K562 (cell line): Measurements from ENCODE around the gene RALA.

ENCODE experiments used
- ATF1 ChIP-seq, 2 experiments: fragments of 450-650 bp in 1 of 2; IDR thresholded peaks; 2 replicates each; pipeline ENCODE4 v1.6.1; 2016; ENCODE audit warnings: missing compliant biosample characterization in 1 of 2, missing genetic modification characterization in 1 of 2
- BRF1 ChIP-seq: IDR thresholded peaks from 3 replicates; pipeline ENCODE4 v1.6.1; 2011; ENCODE audit warnings: borderline replicate concordance, mild to moderate bottlenecking; ENCODE audit not compliant: insufficient read length; ENCODE audit errors: extremely low read depth
- ELF4 ChIP-seq: fragments of 450-650 bp; formaldehyde crosslinking; IDR thresholded peaks from 2 replicates; pipeline ENCODE4 v1.4.0; 2022; ENCODE audit warnings: missing genetic modification characterization
- ESRRA ChIP-seq: fragments of 450-650 bp; IDR thresholded peaks from 2 replicates; pipeline ENCODE4 v1.6.1; 2014; ENCODE audit warnings: low read depth, mild to moderate bottlenecking, moderate library complexity, borderline replicate concordance
- HDAC6 ChIP-seq: IDR thresholded peaks from 2 replicates; pipeline ENCODE4 v1.6.1; 2012; ENCODE audit warnings: low read depth, mild to moderate bottlenecking, control low read depth, inconsistent platforms, low read length, moderate library complexity
- POLR2A ChIP-seq: fragments of 450-650 bp; conservative IDR thresholded peaks from 2 replicates; pipeline ENCODE4 v1.6.1; 2016
- PTRF ChIP-seq: fragments of 450-650 bp; IDR thresholded peaks from 2 replicates; pipeline ENCODE4 v1.6.1; 2016; ENCODE audit warnings: mild to moderate bottlenecking, missing genetic modification characterization, missing compliant biosample characterization
- RB1 ChIP-seq: fragments of 450-650 bp; IDR thresholded peaks from 2 replicates; pipeline ENCODE4 v1.6.1; 2017; ENCODE audit warnings: low read depth, mild to moderate bottlenecking
- RFX5 ChIP-seq: IDR thresholded peaks from 2 replicates; pipeline ENCODE4 v1.6.1; 2011; ENCODE audit warnings: low read depth, mild to moderate bottlenecking, improper control_type of control experiment, low read length
- ZNF668 ChIP-seq: fragments of 250-450 bp; sonication (Bioruptor Pico); IDR thresholded peaks from 2 replicates; pipeline ENCODE4 v1.8.0; 2022; ENCODE audit warnings: mild to moderate bottlenecking, inconsistent platforms
- TF ChIP-seq, protein P1 (sequence below), 3 experiments: IDR thresholded peaks in 2 of 3; conservative IDR thresholded peaks in 1 of 3; 2 replicates each; pipeline ENCODE4 v1.5.1; 2011 to 2012; ENCODE audit warnings: low read length in 3 of 3, mild to moderate bottlenecking in 3 of 3, control low read depth in 2 of 3, improper control_type of control experiment in 1 of 3, inconsistent platforms in 1 of 3, low read depth in 1 of 3, mixed read lengths in 1 of 3, moderate library complexity in 1 of 3; ENCODE audit not compliant: insufficient read depth in 2 of 3
- TF ChIP-seq, protein P2 (sequence below): sonication (generic); formaldehyde crosslinking; IDR thresholded peaks from 2 replicates; pipeline ENCODE4 v1.8.0; 2022; ENCODE audit warnings: missing genetic modification reagents, mild to moderate bottlenecking, borderline replicate concordance
- TF ChIP-seq, protein P3 (sequence below): fragments of 250-450 bp; sonication (Bioruptor Pico); IDR thresholded peaks from 2 replicates; pipeline ENCODE4 v1.5.0; 2020; ENCODE audit warnings: mild to moderate bottlenecking
- TF ChIP-seq, protein P4 (sequence below): fragments of 200-800 bp; sonication (Bioruptor generic); IDR thresholded peaks from 2 replicates; pipeline ENCODE4 v1.6.1; 2016; ENCODE audit warnings: missing genetic modification characterization, missing compliant biosample characterization

DNA sequence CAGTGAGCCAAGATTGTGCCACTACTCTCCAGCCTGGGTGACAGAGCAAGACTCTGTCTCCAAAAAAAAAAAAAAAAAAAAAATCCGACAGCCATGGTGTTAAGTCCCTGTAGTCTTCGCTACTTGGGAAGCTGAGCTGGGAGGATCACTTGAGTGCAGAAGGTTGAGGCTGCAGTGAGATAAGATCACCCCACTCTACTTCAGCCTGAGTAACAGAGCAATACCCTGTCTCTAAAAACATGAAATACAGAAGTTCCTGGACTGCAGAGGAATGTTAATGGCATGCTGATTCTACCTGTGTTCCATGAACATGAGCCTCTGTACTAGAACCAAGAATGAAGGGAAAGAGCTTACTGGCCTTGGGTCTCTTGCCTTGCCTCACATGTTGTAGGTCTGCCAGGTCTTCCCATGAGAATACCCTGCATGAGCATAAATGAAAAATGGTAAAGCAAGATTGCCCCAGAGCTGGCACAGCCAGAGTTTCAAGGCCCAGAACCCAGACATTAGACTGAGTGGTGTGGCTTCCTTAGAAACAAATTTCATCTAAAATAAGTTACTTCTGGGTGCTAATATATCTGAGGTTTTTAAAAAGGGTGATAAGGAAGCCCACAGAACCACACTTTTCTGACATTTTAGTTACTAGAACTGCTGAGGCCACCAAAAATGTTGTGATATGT, 48.6 kb upstream of the RALA start:
- TF ChIP-seq, protein P1, sequence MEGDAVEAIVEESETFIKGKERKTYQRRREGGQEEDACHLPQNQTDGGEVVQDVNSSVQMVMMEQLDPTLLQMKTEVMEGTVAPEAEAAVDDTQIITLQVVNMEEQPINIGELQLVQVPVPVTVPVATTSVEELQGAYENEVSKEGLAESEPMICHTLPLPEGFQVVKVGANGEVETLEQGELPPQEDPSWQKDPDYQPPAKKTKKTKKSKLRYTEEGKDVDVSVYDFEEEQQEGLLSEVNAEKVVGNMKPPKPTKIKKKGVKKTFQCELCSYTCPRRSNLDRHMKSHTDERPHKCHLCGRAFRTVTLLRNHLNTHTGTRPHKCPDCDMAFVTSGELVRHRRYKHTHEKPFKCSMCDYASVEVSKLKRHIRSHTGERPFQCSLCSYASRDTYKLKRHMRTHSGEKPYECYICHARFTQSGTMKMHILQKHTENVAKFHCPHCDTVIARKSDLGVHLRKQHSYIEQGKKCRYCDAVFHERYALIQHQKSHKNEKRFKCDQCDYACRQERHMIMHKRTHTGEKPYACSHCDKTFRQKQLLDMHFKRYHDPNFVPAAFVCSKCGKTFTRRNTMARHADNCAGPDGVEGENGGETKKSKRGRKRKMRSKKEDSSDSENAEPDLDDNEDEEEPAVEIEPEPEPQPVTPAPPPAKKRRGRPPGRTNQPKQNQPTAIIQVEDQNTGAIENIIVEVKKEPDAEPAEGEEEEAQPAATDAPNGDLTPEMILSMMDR (IDR thresholded peaks at IDR 0.05 in 2 of 3, conservative IDR thresholded peaks at IDR 0.05 in 1 of 3; ENCODE audit: insufficient read depth in 2 of 3, low read depth in 1 of 3, low read length in 3 of 3): no peak
- TF ChIP-seq HDAC6 (no peak), ELF4 (CRISPR knock-in tag) (no peak), RB1 (no peak), ATF1 (CRISPR knock-in tag; IDR thresholded peaks at IDR 0.05) (no peak), ATF1 (tag; IDR thresholded peaks at IDR 0.05) (no peak), ZNF668 (CRISPR knock-in tag) (no peak), POLR2A (no peak), ESRRA (no peak), RFX5 (no peak), PTRF (tag) (no peak), BRF1 (no peak)
- TF ChIP-seq, protein P2, sequence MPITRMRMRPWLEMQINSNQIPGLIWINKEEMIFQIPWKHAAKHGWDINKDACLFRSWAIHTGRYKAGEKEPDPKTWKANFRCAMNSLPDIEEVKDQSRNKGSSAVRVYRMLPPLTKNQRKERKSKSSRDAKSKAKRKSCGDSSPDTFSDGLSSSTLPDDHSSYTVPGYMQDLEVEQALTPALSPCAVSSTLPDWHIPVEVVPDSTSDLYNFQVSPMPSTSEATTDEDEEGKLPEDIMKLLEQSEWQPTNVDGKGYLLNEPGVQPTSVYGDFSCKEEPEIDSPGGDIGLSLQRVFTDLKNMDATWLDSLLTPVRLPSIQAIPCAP: no peak
- TF ChIP-seq, protein P3, sequence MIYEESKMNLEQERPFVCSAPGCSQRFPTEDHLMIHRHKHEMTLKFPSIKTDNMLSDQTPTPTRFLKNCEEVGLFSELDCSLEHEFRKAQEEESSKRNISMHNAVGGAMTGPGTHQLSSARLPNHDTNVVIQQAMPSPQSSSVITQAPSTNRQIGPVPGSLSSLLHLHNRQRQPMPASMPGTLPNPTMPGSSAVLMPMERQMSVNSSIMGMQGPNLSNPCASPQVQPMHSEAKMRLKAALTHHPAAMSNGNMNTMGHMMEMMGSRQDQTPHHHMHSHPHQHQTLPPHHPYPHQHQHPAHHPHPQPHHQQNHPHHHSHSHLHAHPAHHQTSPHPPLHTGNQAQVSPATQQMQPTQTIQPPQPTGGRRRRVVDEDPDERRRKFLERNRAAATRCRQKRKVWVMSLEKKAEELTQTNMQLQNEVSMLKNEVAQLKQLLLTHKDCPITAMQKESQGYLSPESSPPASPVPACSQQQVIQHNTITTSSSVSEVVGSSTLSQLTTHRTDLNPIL (CRISPR knock-in tag): no peak
- TF ChIP-seq, protein P4, sequence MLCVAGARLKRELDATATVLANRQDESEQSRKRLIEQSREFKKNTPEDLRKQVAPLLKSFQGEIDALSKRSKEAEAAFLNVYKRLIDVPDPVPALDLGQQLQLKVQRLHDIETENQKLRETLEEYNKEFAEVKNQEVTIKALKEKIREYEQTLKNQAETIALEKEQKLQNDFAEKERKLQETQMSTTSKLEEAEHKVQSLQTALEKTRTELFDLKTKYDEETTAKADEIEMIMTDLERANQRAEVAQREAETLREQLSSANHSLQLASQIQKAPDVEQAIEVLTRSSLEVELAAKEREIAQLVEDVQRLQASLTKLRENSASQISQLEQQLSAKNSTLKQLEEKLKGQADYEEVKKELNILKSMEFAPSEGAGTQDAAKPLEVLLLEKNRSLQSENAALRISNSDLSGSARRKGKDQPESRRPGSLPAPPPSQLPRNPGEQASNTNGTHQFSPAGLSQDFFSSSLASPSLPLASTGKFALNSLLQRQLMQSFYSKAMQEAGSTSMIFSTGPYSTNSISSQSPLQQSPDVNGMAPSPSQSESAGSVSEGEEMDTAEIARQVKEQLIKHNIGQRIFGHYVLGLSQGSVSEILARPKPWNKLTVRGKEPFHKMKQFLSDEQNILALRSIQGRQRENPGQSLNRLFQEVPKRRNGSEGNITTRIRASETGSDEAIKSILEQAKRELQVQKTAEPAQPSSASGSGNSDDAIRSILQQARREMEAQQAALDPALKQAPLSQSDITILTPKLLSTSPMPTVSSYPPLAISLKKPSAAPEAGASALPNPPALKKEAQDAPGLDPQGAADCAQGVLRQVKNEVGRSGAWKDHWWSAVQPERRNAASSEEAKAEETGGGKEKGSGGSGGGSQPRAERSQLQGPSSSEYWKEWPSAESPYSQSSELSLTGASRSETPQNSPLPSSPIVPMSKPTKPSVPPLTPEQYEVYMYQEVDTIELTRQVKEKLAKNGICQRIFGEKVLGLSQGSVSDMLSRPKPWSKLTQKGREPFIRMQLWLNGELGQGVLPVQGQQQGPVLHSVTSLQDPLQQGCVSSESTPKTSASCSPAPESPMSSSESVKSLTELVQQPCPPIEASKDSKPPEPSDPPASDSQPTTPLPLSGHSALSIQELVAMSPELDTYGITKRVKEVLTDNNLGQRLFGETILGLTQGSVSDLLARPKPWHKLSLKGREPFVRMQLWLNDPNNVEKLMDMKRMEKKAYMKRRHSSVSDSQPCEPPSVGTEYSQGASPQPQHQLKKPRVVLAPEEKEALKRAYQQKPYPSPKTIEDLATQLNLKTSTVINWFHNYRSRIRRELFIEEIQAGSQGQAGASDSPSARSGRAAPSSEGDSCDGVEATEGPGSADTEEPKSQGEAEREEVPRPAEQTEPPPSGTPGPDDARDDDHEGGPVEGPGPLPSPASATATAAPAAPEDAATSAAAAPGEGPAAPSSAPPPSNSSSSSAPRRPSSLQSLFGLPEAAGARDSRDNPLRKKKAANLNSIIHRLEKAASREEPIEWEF (CRISPR knock-in tag): no peak
